GM18520 (cell line): ENCODE measurements around the gene CLDN11.

Experiments used
- ATAC-seq: cut with Tn5 transposase; IDR thresholded peaks from one replicate; pipeline ENCODE4 v1.9.1; 2021; ENCODE audit not compliant: unreplicated experiment

Gene CLDN11

GRCh38 chr3:170418422-170419398, at the start of gene CLDN11:
Gene CLDN11, plus strand, starts transcription at chr3:170418868. Its CDS starts 199 bp downstream, at chr3:170419067.
- ATAC-seq, result no peak

- ATAC-seq, result no peak
Observed at GRCh38 chr3:170368921-170369320, 49.7 kb upstream of the CLDN11 start.

- ATAC-seq, result no peak
Observed at GRCh38 chr3:170372190-170372879, 46.3 kb upstream of the CLDN11 start.

GRCh38 chr3:170383567-170383966, 35.1 kb upstream of the CLDN11 start:
- no peak for ATAC-seq

GRCh38 chr3:170386468-170386867, 32.2 kb upstream of the CLDN11 start:
- ATAC-seq, result no peak

GRCh38 chr3:170387950-170388349, 30.7 kb upstream of the CLDN11 start:
- no peak for ATAC-seq

GRCh38 chr3:170391108-170391507, 27.6 kb upstream of the CLDN11 start:
- ATAC-seq, result no peak

- ATAC-seq, result no peak
Observed at GRCh38 chr3:170397685-170398084, 21.0 kb upstream of the CLDN11 start.

- ATAC-seq, result no peak
Observed at GRCh38 chr3:170405101-170405500, 13.6 kb upstream of the CLDN11 start.

GRCh38 chr3:170410428-170411029, 8.1 kb upstream of the CLDN11 start:
- ATAC-seq, result no peak

GRCh38 chr3:170413291-170413690, 5.4 kb upstream of the CLDN11 start:
- no peak for ATAC-seq

GRCh38 chr3:170414202-170414663, 4.4 kb upstream of the CLDN11 start:
- ATAC-seq, result no peak

GRCh38 chr3:170417090-170417489, 1.6 kb upstream of the CLDN11 start:
- no peak for ATAC-seq

- no peak for ATAC-seq
Observed at GRCh38 chr3:170419557-170420087, 954 bp downstream of the CLDN11 start.

GRCh38 chr3:170420307-170420821, 1.7 kb downstream of the CLDN11 start:
- ATAC-seq, result no peak

GRCh38 chr3:170421111-170421641, 2.5 kb downstream of the CLDN11 start:
- ATAC-seq, result no peak

- ATAC-seq, result no peak
Observed at GRCh38 chr3:170421758-170422157, 3.1 kb downstream of the CLDN11 start.

- no peak for ATAC-seq
Observed at GRCh38 chr3:170423001-170423615, 4.4 kb downstream of the CLDN11 start.

GRCh38 chr3:170424879-170425278, 6.2 kb downstream of the CLDN11 start:
- no peak for ATAC-seq

GRCh38 chr3:170425491-170426239, 7.0 kb downstream of the CLDN11 start:
- no peak for ATAC-seq
